Pancreas (tissue), 10 donors: ENCODE results near the gene HLA-DOB. TPM values are rescaled to one million over a fixed set of nuclear protein-coding genes. Genes with fewer than 3 reads are reported as not detected.
A peak's percentile ranks its signal among the peaks of the same experiment; 100 is the strongest.

Source experiments
- ATAC-seq, 4 donors: fragments of 200-7000 bp; cut with Tn5 transposase; one replicate each; pipeline versions ENCODE4 v1.8.0 to v1.9.1; 2020; ENCODE audit warnings: mild to moderate bottlenecking in 4 of 4, moderate library complexity in 4 of 4
- DNase-seq, 6 donors: peaks; one replicate each; pipeline ENCODE4 v3.0.0-alpha.2; 2020
- FAIRE-seq: peaks from 2 replicates; lab custom pipeline; 2012; peaks lifted over from hg19 to GRCh38; lab: Jason Lieb, UNC
- H3K27ac ChIP-seq, 4 donors: fragments of 200-600 bp; sonication (generic); 1 replicate in 3 of 4; 2 replicates in 1 of 4; pipeline versions ENCODE4 v1.5.0 to v1.8.0; 2020
- H3K27me3 ChIP-seq, 4 donors: fragments of 200-600 bp; one replicate each; pipeline ENCODE4 v1.8.0; 2021
- H3K36me3 ChIP-seq, 3 donors: fragments of 200-600 bp; sonication (generic) in 1 of 3; one replicate each; pipeline versions ENCODE4 v1.5.0 to v1.8.0; 2020 to 2021
- H3K4me1 ChIP-seq, 3 donors: fragments of 200-600 bp; one replicate each; pipeline ENCODE4 v1.8.0; 2021
- H3K4me3 ChIP-seq, 4 donors: fragments of 200-600 bp; sonication (generic) in 2 of 4; one replicate each; pipeline versions ENCODE4 v1.5.0 to v1.8.0; 2020 to 2021
- H3K9me3 ChIP-seq, 4 donors: fragments of 200-600 bp; one replicate each; pipeline ENCODE4 v1.8.0; 2021
- CTCF ChIP-seq, 4 donors: fragments of 200-600 bp; sonication (generic) in 3 of 4; IDR thresholded peaks; one replicate each; pipeline versions ENCODE4 v1.5.0 to v1.8.0; 2021; ENCODE audit warnings: antibody characterized with exemption in 4 of 4
- WGBS, 2 donors: extraction: QIAGEN DNeasy Blood & Tissue Kit; methylation state at CpG; one replicate each; pipeline ENCODE4 v1.1.7; 2013; 5-methylcytosine and 5-hydroxymethylcytosine counted together
- intact Hi-C, 3 donors: fragments of 100-400 bp; cut with DNase I; formaldehyde crosslinking; loops; one replicate each; pipeline versions ENCODE4 v1.11.1 to v1.14.2; 2022
- polyA plus RNA-seq, 2 donors: library from polyadenylated mRNA; stranded (reverse); fragments of 200-250 nt; gene quantifications; one replicate each; pipeline ENCODE4 v1.2.3, GENCODE V29; 2013
- total RNA-seq, 6 donors: library from RNA; stranded (reverse); fragmentation: NEBNext Ultra II Directional in 4 of 6; extraction: Animal tissue kit (Norgen Biotek cat#: 25700) in 4 of 6; gene quantifications; one replicate each; pipeline versions ENCODE4 v1.2.1 to v1.2.4, GENCODE V29; 2021 to 2023
- donor health status: healthy with polysubstance abuse.
- donor health status: DM: no; HTN: no; CAD: no; lungs with moderate emphysema.
- donor health status: DM: no; HTN: no; CAD: no.
- donor health status: control.
- donor health status: control.
- donor health status: Bipolar disorder and iron deficiency.
- donor health status: DM: yes; HTN: yes; CAD: no.
- donor health status: DM: no; HTN: no; CAD: no.
- donor health status: DM: no; HTN: no; CAD: no.
- donor health status: DM: yes; HTN: yes; CAD: no.

The HLA-DOB gene
- total and polyA plus RNA-seq, 8 donors = 0.21 to 0.87 (median 0.45) TPM; not detected in 4

- WGBS, 2 donors = 67 to 68% methylated on average over 14 of the region's 14 CpGs
- DNase-seq (no peak), FAIRE-seq (no peak), ATAC-seq (no peak)
- Histone ChIP-seq H3K36me3 (no peaks in the 10 kb centered on the region), H3K27ac (no peak overlapping the region), H3K27me3 (no peaks in the 10 kb centered on the region), H3K4me3 (no peak overlapping the region), H3K9me3 (no peaks in the 10 kb centered on the region), H3K4me1 (peaks cover 0 to 7% (median 3%) of the 10 kb centered on the region in 3 donors)
- intact Hi-C loops = no loop called here
- TF ChIP-seq CTCF (IDR thresholded peaks at IDR 0.05) = no peak
Observed at GRCh38 chr6:32857156-32857891, 40.5 kb upstream of the HLA-DOB start.

- no peak overlapping the region for H3K27ac ChIP-seq
- no peak overlapping the region for H3K4me3 ChIP-seq
- DNase-seq = no peak
- intact Hi-C loops = no loop called here
- no peak for FAIRE-seq
- H3K4me1 ChIP-seq = peaks cover 0 to 10% (median 0%) of the 10 kb centered on the region in 3 donors
- no peaks in the 10 kb centered on the region for H3K36me3 ChIP-seq
- no peaks in the 10 kb centered on the region for H3K9me3 ChIP-seq
- no peak for TF ChIP-seq CTCF (IDR thresholded peaks at IDR 0.05)
- ATAC-seq = no peak
- no peaks in the 10 kb centered on the region for H3K27me3 ChIP-seq
- 71 to 81% methylated on average over 8 of the region's 8 CpGs for WGBS, 2 donors
Observed at GRCh38 chr6:32855467-32856174, 38.8 kb upstream of the HLA-DOB start.

GRCh38 chr6:32854376-32855178 lies 37.8 kb upstream of the HLA-DOB start:
- no peak for FAIRE-seq
- H3K27ac ChIP-seq = peak overlapping the region; percentile 85 to 98 (median 92)
- peak in 3 of 6 donors; percentile 19 to 55 (median 35) for DNase-seq
- H3K27me3 ChIP-seq = no peaks in the 10 kb centered on the region
- H3K9me3 ChIP-seq = no peaks in the 10 kb centered on the region
- H3K36me3 ChIP-seq = no peaks in the 10 kb centered on the region
- H3K4me3 ChIP-seq = peak overlapping the region; percentile 60 to 98 (median 90)
- 19 to 20% methylated on average over 22 to 24 of the region's 24 CpGs for WGBS, 2 donors
- H3K4me1 ChIP-seq = peaks cover 0 to 10% (median 0%) of the 10 kb centered on the region in 3 donors
- ATAC-seq = peak in 3 of 4 donors; percentile 2 to 43 (median 37)
- TF ChIP-seq CTCF (IDR thresholded peaks at IDR 0.05) = no peak
- intact Hi-C loops = no loop called here

- peak; percentile 41 to 79 (median 60) for TF ChIP-seq CTCF (IDR thresholded peaks at IDR 0.05)
- Histone ChIP-seq H3K27ac (peak within 1 kb of the TSS; percentile 85 to 98 (median 92)), H3K4me1 (peaks cover 0 to 10% (median 0%) of the 10 kb centered on the region in 3 donors), H3K27me3 (no peaks in the 10 kb centered on the region), H3K9me3 (no peaks in the 10 kb centered on the region), H3K4me3 (peak within 1 kb of the TSS; percentile 60 to 98 (median 90)), H3K36me3 (no peaks in the 10 kb centered on the region)
- ATAC-seq = peak; percentile 91 to 96 (median 94)
- intact Hi-C loops = no loop called here
- 0% methylated on average over 67 to 68 of the region's 68 CpGs for WGBS, 2 donors
- no peak for FAIRE-seq
- peak; percentile 92 to 97 (median 94) for DNase-seq
Observed at GRCh38 chr6:32853541-32854375, 37.0 kb upstream of the HLA-DOB start, which contains the start of the genes PSMB9 and TAP1. PSMB9 (plus strand) TSS chr6:32854192; CDS start chr6:32854230, 38 bp downstream. TAP1 (minus strand) TSS chr6:32853704; CDS start chr6:32853636, 68 bp downstream.
